GM19324 (cell line): ENCODE data around the gene TPO.
"Not testable (repeated sequence)": the region's sequence is repeated elsewhere in the genome, so short reads cannot be mapped to it uniquely, and the experiment has no call there.

Source experiments
- ATAC-seq: cut with Tn5 transposase; IDR thresholded peaks from one replicate; pipeline ENCODE4 v1.9.1; 2021; ENCODE audit warnings: mild to moderate bottlenecking, moderate library complexity; ENCODE audit not compliant: unreplicated experiment, low FRiP score

Gene TPO

GRCh38 chr2:1548910-1549673, 135.8 kb downstream of the TPO start:
- ATAC-seq: no peak

DNA sequence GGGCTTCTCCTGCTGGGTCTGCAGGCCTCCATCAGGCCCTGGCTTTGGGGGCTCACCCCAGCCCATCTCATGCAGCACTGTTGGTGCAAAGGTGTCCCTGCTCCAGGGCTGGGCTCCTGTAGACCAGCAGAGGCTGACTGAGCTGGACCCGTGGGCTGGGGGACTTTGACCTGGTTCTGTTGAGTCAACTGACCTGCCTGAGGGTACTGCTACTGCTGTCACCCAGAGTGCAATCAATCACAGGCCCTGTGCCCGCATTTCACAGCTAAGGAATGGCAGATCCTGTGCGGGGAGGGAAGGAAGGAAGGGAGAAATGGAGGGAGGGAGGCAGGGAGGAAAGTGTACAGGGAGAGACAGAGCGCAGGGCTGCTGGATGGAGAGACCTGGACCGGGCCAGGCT, 136.8 kb downstream of the TPO start:
- ATAC-seq: no peak

DNA sequence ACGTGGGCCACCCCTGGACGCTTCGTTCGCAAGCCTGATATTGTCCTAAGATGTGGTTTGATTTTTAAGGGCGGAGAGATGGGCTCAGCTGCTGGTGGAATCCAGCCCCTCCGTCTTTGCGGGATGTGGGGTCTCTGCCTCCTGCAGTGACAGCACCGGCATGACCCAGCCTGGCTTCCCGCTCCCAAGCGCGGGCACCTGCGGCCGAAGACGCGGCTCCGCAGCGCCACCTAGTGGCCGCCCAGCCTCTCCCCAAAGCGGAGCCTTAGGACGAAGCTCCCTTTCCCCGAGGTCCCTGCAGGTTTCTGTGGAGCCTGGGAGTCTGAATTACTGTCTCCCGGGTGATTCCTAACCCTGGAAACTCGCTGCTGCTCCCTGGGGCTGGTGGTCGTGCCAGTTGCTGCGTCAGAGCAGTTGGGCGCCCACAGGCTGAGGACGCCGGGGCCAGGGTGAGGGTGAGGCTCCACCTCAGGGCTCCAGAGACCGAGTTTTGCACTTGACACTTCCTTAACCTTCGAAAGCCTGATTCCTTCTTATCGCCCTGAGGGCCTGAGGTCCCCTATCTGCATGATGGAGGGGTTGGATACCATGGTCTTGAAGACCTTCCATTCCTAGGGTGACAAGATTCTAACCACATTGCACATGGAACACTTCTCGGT, 137.5 kb downstream of the TPO start:
- ATAC-seq: no peak

DNA sequence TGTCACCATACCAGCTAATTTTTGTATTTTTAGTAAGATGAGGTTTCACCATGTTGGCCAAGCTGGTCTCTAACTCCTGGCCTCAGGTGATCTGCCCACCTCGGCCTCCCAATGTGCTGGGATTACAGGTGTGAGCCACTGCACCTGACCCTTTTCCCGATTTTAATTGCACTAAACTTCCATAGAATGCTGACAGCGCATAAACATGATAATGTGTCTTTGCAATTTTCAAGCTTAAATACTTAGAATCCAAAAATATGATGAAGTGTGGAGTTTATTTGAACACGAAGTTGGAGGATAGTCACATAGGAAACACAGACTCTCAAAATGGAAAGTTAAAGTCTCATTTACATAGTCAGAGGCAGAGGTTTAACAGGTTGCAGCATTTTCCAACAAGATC, 138.6 kb downstream of the TPO start:
- no peak for ATAC-seq

DNA sequence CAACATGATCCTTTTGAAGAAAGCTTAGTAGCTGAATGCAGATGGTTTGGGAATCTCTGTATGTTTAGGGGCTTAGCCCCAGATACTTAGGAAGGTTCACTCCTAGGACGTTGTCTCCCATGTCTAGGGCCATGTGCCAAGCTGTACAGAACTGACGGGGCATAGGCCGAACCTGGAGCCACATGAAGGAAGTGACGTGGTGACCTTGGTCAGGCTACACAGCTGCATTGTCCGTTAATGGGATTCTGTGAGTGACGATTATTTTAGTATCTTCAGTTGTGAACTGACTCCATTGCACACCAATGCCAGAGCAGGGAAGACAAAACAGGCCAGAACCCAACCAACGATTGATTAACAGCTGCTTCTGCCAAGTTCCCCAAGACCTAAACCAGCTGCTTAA, 139.3 kb downstream of the TPO start:
- ATAC-seq: no peak

DNA sequence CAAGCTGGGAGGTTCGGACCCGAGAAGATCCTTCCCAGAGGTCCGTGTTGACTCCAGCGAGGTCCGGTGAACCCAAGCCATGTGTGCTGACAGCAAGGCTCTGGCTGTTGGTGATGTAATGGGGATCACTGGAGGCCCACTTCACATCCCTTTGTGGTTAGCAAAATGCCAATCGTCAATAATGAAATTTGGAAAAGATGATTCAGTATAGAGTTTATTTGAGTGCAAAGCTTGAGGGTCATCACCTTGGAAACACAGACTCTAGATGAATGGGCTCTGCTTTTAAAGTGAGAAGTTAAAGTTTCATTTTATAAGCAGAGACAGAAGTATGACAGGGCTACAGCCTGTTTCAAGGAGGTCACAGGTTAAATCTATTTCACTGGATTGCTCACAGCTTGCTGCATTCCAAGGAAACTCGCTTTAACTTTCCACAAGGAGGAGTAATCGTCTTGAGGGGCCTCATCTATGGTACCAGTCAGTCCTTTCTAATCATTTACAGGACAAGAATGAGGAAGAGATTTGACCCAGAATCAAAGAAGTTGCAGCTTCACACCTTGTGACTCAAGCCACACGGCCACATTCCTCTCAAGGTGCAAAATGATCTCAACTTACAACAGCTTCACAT, 140.5 kb downstream of the TPO start:
- no peak for ATAC-seq

GRCh38 chr2:1556286-1556685, 143.0 kb downstream of the TPO start:
- ATAC-seq: no peak

GRCh38 chr2:1556776-1557466, 143.7 kb downstream of the TPO start:
- no peak for ATAC-seq

GRCh38 chr2:1557467-1557820, 144.2 kb downstream of the TPO start:
- ATAC-seq: no peak

- ATAC-seq: no peak
Measured at GRCh38 chr2:1559589-1560175, 146.4 kb downstream of the TPO start.

DNA sequence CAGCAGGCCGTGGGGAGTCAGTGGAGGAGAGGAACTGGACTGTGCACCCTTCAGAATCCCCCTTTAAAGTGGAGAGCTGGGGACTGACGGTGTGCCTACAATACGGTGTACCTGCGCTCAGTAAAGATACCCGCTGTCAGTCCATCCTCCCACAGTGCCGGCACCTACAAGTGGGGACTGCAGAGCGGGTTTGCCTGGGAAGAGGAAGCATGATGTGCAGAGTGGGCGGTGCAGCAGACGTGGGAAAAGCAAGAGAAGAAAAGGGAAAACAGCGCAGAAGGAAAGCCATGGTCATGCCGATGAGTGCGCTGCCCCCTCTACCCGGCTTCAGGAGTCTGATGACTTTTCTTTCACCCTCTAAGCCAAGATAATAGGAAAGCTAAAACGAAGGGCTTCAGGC, 148.0 kb downstream of the TPO start:
- no peak for ATAC-seq

GRCh38 chr2:1561811-1562421, 148.7 kb downstream of the TPO start:
- no peak for ATAC-seq

DNA sequence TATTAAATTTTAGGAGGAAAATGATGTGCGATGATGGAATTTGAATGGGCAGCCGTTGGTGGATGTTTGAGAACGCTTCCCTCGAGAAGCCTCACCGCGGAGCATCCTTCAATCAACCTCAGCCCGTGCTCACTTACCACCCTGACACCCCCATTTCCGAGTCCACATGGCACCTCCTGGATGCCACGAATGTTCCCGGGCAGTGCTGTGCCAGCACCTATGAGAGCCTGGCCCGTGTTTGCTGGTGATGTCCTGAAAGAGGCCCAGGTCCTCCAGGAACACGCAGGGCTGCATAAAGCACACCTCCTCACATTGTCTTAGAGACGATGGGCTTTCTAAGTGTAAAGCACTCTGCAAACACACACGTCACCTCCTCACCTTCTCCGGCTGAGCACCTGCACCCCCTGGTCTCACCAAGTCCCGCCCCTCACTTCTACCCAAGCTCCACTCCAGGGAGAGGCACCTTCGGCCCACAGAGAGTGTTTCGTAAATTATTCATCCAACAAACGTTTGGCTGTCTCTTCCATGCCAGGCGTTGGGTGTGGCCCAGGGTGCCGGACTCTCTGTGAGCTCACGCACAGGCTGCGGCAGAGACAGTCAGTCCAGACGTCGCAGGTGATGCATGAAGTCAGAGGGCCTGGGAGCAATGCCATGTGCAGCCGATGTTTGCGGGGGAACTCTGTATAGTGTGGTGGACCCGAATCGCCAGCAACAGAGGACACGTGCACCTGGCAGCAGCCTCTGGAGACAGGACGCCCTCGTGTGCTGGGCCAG, 150.0 kb downstream of the TPO start:
- no peak for ATAC-seq

- no peak for ATAC-seq
Measured at GRCh38 chr2:1563943-1564891, 151.0 kb downstream of the TPO start.

DNA sequence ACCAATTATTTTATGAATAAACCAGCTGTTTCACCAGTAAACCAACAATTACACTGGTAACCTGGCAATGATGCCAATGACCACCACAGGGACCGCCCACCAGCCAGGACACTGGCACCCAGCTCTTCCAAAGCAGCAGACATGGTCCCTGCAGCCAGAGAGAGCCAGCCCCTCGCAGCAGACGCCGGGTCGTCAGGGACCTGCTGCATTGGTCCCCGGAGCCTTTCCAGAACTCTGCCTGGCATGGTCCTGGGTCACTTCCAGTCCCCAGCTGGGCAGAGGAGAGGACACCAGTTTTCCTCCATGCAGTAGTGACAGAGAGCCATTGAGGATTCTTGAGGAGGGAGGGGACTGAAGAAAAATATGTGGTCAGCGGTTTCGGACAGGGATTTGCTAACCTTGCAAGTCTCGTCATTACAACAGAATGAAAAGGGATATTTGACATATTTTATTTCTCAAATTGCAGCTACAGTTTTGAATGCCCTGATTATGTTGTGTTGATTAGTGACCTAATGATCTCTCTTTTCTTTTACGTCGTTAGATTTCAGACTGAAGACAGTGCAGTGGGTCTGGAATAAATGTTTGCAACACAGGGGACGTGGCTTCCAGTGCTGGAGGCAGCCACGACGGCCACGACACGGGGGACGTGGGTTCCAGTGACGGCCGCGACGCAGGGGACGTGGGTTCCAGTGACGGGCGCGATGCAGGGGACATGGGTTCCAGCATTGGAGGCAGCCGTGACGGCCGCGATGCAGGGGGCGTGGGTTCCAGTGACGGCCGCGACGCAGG, 154.5 kb downstream of the TPO start:
- ATAC-seq: no peak

- ATAC-seq: not testable (repeated sequence)
Measured at GRCh38 chr2:1568345-1568668, 155.0 kb downstream of the TPO start.

GRCh38 chr2:1569879-1570450, 156.7 kb downstream of the TPO start:
- no peak for ATAC-seq
